SK-N-MC (cell line): ENCODE data around the gene OSGIN1.

Experiments
- EZH2 ChIP-seq: fragments of 200-600 bp; sonication (generic); IDR thresholded peaks from one replicate; pipeline ENCODE4 v1.6.1; 2017; ENCODE audit warnings: antibody characterized with exemption
- FOXP2 ChIP-seq: optimal IDR thresholded peaks from 2 replicates; pipeline ENCODE3; 2011; ENCODE audit warnings: mild to moderate bottlenecking, moderate library complexity; ENCODE audit not compliant: insufficient read depth; ENCODE audit errors: extremely low read length, control extremely low read depth
- POLR2AphosphoS5 ChIP-seq: IDR thresholded peaks from 2 replicates; pipeline ENCODE4 v1.6.1; 2012; ENCODE audit warnings: mild to moderate bottlenecking, low read depth, low read length, borderline replicate concordance

DNA sequence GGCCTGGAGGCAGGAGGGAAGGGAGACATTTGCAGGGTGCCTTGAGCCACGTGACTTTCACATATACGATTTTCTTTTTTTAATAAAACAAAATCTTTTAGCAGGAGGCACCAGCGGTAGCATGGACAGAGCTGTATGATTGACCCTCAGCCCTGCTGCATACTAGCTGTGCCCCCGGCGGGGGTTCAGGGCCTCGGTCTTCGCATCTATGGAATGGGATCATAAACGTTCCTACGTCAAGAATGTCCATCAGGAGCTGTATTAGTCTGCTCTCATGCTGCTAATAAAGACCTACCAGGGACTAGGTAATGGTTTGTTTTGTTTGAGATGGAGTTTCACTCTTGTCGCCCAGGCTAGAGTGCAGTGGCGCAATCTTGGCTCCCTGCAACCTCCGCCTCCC, 62.4 kb downstream of the OSGIN1 start:
- TF ChIP-seq EZH2 (no peak), FOXP2 (no peak), POLR2AphosphoS5 (no peak)
